Loucy (cell line): ENCODE results near the gene SH2D5.

ENCODE experiments used
- EZH2phosphoT487 ChIP-seq: fragments of 200-600 bp; IDR thresholded peaks from 2 replicates; pipeline ENCODE4 v1.6.1; 2018; ENCODE audit warnings: antibody characterized with exemption, mild to moderate bottlenecking, moderate library complexity, borderline replicate concordance
- TF ChIP-seq, protein P1 (sequence below): fragments of 200-600 bp; sonication (generic); conservative IDR thresholded peaks from 2 replicates; pipeline ENCODE4 v1.5.1; 2014; ENCODE audit warnings: mild to moderate bottlenecking, antibody characterized with exemption, low read length

DNA sequence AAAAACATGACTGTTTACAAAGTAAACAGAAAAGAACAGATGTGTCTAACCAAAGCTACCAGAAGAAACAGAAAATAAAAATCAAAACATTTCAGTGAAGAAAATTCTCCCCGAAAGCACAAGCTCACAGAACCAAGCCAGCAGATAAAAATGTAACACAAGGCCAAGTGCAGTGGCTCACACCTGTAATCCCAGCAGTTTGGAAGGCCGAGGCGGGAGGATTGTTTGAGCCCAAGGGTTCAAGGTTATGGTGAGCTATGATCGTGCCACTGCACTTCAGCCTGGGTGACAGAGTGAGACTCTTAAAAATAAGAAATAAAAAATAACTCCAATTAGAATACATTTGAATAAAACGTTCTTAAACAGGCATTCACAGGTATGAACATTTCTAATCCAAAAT lies 52.2 kb downstream of the SH2D5 start:
- TF ChIP-seq EZH2phosphoT487 = no peak
- TF ChIP-seq, protein P1, sequence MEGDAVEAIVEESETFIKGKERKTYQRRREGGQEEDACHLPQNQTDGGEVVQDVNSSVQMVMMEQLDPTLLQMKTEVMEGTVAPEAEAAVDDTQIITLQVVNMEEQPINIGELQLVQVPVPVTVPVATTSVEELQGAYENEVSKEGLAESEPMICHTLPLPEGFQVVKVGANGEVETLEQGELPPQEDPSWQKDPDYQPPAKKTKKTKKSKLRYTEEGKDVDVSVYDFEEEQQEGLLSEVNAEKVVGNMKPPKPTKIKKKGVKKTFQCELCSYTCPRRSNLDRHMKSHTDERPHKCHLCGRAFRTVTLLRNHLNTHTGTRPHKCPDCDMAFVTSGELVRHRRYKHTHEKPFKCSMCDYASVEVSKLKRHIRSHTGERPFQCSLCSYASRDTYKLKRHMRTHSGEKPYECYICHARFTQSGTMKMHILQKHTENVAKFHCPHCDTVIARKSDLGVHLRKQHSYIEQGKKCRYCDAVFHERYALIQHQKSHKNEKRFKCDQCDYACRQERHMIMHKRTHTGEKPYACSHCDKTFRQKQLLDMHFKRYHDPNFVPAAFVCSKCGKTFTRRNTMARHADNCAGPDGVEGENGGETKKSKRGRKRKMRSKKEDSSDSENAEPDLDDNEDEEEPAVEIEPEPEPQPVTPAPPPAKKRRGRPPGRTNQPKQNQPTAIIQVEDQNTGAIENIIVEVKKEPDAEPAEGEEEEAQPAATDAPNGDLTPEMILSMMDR = no peak
